IMR-90 (cell line): ENCODE measurements around the gene ACOXL. TPM values are rescaled to one million over a fixed set of nuclear protein-coding genes. Genes with fewer than 3 reads are reported as not detected.

Experiments
- ATAC-seq: fragments of 200-7000 bp; cut with Tn5 transposase; 2 replicates; pipeline ENCODE4 v1.9.1; 2020; ENCODE audit warnings: low read depth, mild to moderate bottlenecking, moderate library complexity
- BruUV-seq: library from RNA; stranded (reverse); fragments of 400-500 nt; replicated peaks from 2 replicates; lab custom pipeline; 2021; lab: Mats Ljungman, UMichigan
- CTCF ChIA-PET: fragments of 300-600 bp; formaldehyde crosslinking; extraction: SDS; loops from one replicate; lab custom pipeline; 2021; ENCODE audit warnings: antibody characterized with exemption; lab: Yijun Ruan, JAX
- POLR2A ChIA-PET: fragments of 300-600 bp; sonication (Branson Sonifier 250); formaldehyde crosslinking; loops from one replicate; lab custom pipeline; 2022; ENCODE audit warnings: antibody characterized with exemption; ENCODE audit not compliant: unreplicated experiment; lab: Charles Lee
- DNase-seq: peaks from one replicate; pipeline ENCODE4 v3.0.0; 2013
- H2AFZ ChIP-seq: replicated peaks from 2 replicates; pipeline ENCODE3; 2013; ENCODE audit warnings: low read length, mild to moderate bottlenecking; ENCODE audit not compliant: poor library complexity
- H2AK5ac ChIP-seq: 2 replicates; pipeline ENCODE4 v1.6.1; 2013; ENCODE audit warnings: low read depth, low read length, inconsistent platforms
- H2AK9ac ChIP-seq: replicated peaks from 2 replicates; pipeline ENCODE3; 2013; ENCODE audit warnings: mild to moderate bottlenecking, low read depth, low read length, moderate library complexity; ENCODE audit not compliant: poor library complexity
- H2BK120ac ChIP-seq: 2 replicates; pipeline ENCODE4 v1.6.1; 2013; ENCODE audit warnings: low read depth, low read length, inconsistent platforms
- H2BK15ac ChIP-seq: 3 replicates; pipeline ENCODE4 v1.6.1; 2013; ENCODE audit warnings: low read depth, low read length, inconsistent platforms
- H2BK20ac ChIP-seq: 2 replicates; pipeline ENCODE4 v1.6.1; 2013; ENCODE audit warnings: low read depth, mild to moderate bottlenecking, inconsistent platforms, low read length, moderate library complexity
- H2BK5ac ChIP-seq: 2 replicates; pipeline ENCODE4 v1.6.1; 2013; ENCODE audit warnings: mild to moderate bottlenecking, low read depth, low read length, inconsistent platforms; ENCODE audit not compliant: poor library complexity, severe bottlenecking
- H3K14ac ChIP-seq: replicated peaks from 2 replicates; pipeline ENCODE4 v1.6.1; 2013; ENCODE audit warnings: low read depth, low read length, inconsistent platforms
- H3K18ac ChIP-seq: 2 replicates; pipeline ENCODE4 v1.6.1; 2013; ENCODE audit warnings: low read depth, low read length, control low read depth
- H3K23ac ChIP-seq: 2 replicates; pipeline ENCODE4 v1.6.1; 2013; ENCODE audit warnings: low read depth, low read length, inconsistent platforms
- H3K27ac ChIP-seq: 2 replicates; pipeline ENCODE4 v1.5.1; 2013; ENCODE audit warnings: mild to moderate bottlenecking, control low read depth, low read length; ENCODE audit not compliant: insufficient read depth
- H3K27me3 ChIP-seq: 2 replicates; pipeline ENCODE4 v1.6.1; 2013; ENCODE audit warnings: low read length; ENCODE audit not compliant: control insufficient read depth, insufficient read depth
- H3K36me3 ChIP-seq: 2 replicates; pipeline ENCODE4 v1.6.1; 2013; ENCODE audit warnings: low read length, mixed read lengths; ENCODE audit not compliant: control insufficient read depth, insufficient read depth
- H3K4ac ChIP-seq: 2 replicates; pipeline ENCODE4 v1.6.1; 2013; ENCODE audit warnings: low read depth, low read length, inconsistent platforms
- H3K4me1 ChIP-seq: 2 replicates; pipeline ENCODE4 v1.6.1; 2013; ENCODE audit warnings: low read length, mixed read lengths; ENCODE audit not compliant: control insufficient read depth, insufficient read depth
- H3K4me2 ChIP-seq: 2 replicates; pipeline ENCODE4 v1.6.1; 2013; ENCODE audit warnings: low read depth, mild to moderate bottlenecking, control low read depth, low read length, moderate library complexity
- H3K4me3 ChIP-seq: 2 replicates; pipeline ENCODE4 v1.5.1; 2013; ENCODE audit warnings: low read depth, mild to moderate bottlenecking, control low read depth, low read length, moderate library complexity; ENCODE audit not compliant: insufficient read depth
- H3K56ac ChIP-seq: 2 replicates; pipeline ENCODE4 v1.6.1; 2013; ENCODE audit warnings: low read length, inconsistent platforms; ENCODE audit not compliant: insufficient read depth; ENCODE audit errors: extremely low read depth
- H3K79me1 ChIP-seq, 2 experiments: 2 replicates each; pipeline ENCODE4 v1.6.1; 2013; ENCODE audit warnings: low read length in 2 of 2, inconsistent platforms in 1 of 2, low read depth in 1 of 2
- H3K9ac ChIP-seq: 2 replicates; pipeline ENCODE4 v1.6.1; 2013; ENCODE audit warnings: low read depth, low read length, control low read depth
- H3K9me1 ChIP-seq: 2 replicates; pipeline ENCODE4 v1.6.1; 2013; ENCODE audit warnings: low read length, inconsistent platforms; ENCODE audit not compliant: insufficient read depth
- H3K9me3 ChIP-seq: 2 replicates; pipeline ENCODE4 v1.6.1; 2013; ENCODE audit warnings: low read length; ENCODE audit not compliant: control insufficient read depth, insufficient read depth
- H4K20me1 ChIP-seq: 2 replicates; pipeline ENCODE4 v1.6.1; 2013; ENCODE audit warnings: low read length, inconsistent platforms; ENCODE audit not compliant: insufficient read depth
- H4K5ac ChIP-seq: 2 replicates; pipeline ENCODE4 v1.6.1; 2013; ENCODE audit warnings: mild to moderate bottlenecking, low read depth, low read length, control low read depth
- H4K8ac ChIP-seq, 2 experiments: 2 replicates each; pipeline ENCODE4 v1.6.1; 2013; ENCODE audit warnings: low read depth in 2 of 2, low read length in 2 of 2, control low read depth in 1 of 2, inconsistent platforms in 1 of 2
- H4K91ac ChIP-seq: 2 replicates; pipeline ENCODE4 v1.6.1; 2013; ENCODE audit warnings: low read depth, low read length, inconsistent platforms; ENCODE audit not compliant: insufficient read depth
- BHLHE40 ChIP-seq: fragments of 150-350 bp; IDR thresholded peaks from 2 replicates; pipeline ENCODE4 v1.6.1; 2016; ENCODE audit warnings: mild to moderate bottlenecking, low read depth, low read length
- FOS ChIP-seq: fragments of 150-350 bp; IDR thresholded peaks from 2 replicates; pipeline ENCODE4 v1.6.1; 2016; ENCODE audit warnings: low read depth, low read length
- NFE2L2 ChIP-seq: fragments of 150-350 bp; IDR thresholded peaks from 2 replicates; pipeline ENCODE4 v1.6.1; 2016; ENCODE audit warnings: low read depth, mild to moderate bottlenecking, low read length
- RFX5 ChIP-seq: IDR thresholded peaks from 2 replicates; pipeline ENCODE4 v1.8.0; 2012; ENCODE audit warnings: low read depth, mild to moderate bottlenecking, low read length, moderate library complexity
- WGBS, 2 experiments: methylation state at CpG; one replicate each; pipeline versions ENCODE4 v1.1.5 to v1.1.7; 2013; ENCODE audit warnings: missing lambda C conversion rate in 2 of 2; ENCODE audit not compliant: insufficient read length in 1 of 2; ENCODE audit errors: extremely low coverage in 2 of 2; 5-methylcytosine and 5-hydroxymethylcytosine counted together
- dilution Hi-C: fragments of 300-500 bp; cut with HindIII; formaldehyde crosslinking; loops from one replicate; pipeline ENCODE4 v1.14.3; 2018; ENCODE audit warnings: low sequenced_read_pairs; ENCODE audit not compliant: unreplicated experiment
- in situ Hi-C: fragments of 300-500 bp; cut with MboI; formaldehyde crosslinking; loops from 3 replicates; pipeline ENCODE4 v1.14.3; 2019; ENCODE audit warnings: low sequenced_read_pairs, inconsistent platforms, mixed read lengths
- intact Hi-C: fragments of 100-400 bp; cut with micrococcal nuclease; formaldehyde crosslinking; loops from 2 replicates; pipeline ENCODE4 v1.10.0; 2022
- polyA plus RNA-seq, 3 experiments: library from polyadenylated mRNA; depleted of rRNA; stranded (reverse); fragments of >200 nt; gene quantifications; 2 replicates each; pipeline ENCODE4 v1.2.3, GENCODE V29; 2012; ENCODE audit warnings: low replicate concordance in 1 of 3
- total RNA-seq: library from RNA; depleted of rRNA; stranded (reverse); fragments of >200 nt; gene quantifications from 2 replicates; pipeline ENCODE4 v1.2.3, GENCODE V29; 2012
- TF ChIP-seq, protein P1 (sequence below): fragments of 150-350 bp; IDR thresholded peaks from 2 replicates; pipeline ENCODE4 v1.6.1; 2016; ENCODE audit warnings: low read depth, mild to moderate bottlenecking, low read length, moderate library complexity, borderline replicate concordance

ACOXL gene
- total and polyA plus RNA-seq, 2 of the 4 experiments (the other 2 are of a cell fraction), result not detected

DNA sequence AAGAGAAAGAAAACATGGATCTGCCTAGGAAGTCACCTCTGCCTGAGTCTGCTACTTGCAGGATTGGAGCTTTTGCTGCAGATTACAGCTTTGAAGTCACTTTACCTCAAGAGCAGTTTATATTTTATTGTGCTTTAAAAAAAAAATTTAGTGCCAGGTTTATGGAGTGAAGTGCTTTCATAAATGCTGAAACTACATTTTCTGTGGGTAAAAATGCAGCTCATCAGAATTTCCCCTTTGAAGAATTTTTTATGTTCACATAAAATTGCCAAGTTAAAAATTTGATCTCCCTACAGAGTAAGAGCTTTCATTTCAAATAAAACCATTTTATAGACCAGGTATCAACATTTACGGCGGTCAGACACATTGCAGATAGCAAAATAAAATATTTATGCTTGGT lies 413.6 kb downstream of the ACOXL start:
- intact Hi-C loops, result loop anchor here (5.0 kb wide), 1 partner anchor 61 kb away; no protein-coding TSS in a partner anchor

More for the DNA sequence above, 413.6 kb downstream of the ACOXL start:
- dilution Hi-C loops (no loop called here), in situ Hi-C loops (no loop called here)
- H3K9me3 ChIP-seq, result no peaks in the 10 kb centered on the region
- H4K8ac ChIP-seq, result no peak overlapping the region
- H3K36me3 ChIP-seq, result peaks cover 2% of the 10 kb centered on the region
- H3K27me3 ChIP-seq, result no peaks in the 10 kb centered on the region; the same call in 1 of the 2 replicates
- H2BK120ac ChIP-seq, result no peak overlapping the region
- H3K14ac ChIP-seq, result no peak overlapping the region
- POLR2A ChIA-PET, result no interaction called here
- no peak overlapping the region for H2BK15ac ChIP-seq
- H3K27ac ChIP-seq, result no peak overlapping the region
- no peak overlapping the region for H3K4me3 ChIP-seq
- CTCF ChIA-PET, result no interaction called here
- no peak overlapping the region for H4K91ac ChIP-seq
- DNase-seq (no peak), ATAC-seq (no peak)
- H2BK20ac ChIP-seq, result no peak overlapping the region
- H2AK9ac ChIP-seq, result no peak overlapping the region
- no peaks in the 10 kb centered on the region for H3K79me1 ChIP-seq
- TF ChIP-seq BHLHE40 (no peak), FOS (no peak), RFX5 (no peak), NFE2L2 (no peak)
- TF ChIP-seq, protein P1, sequence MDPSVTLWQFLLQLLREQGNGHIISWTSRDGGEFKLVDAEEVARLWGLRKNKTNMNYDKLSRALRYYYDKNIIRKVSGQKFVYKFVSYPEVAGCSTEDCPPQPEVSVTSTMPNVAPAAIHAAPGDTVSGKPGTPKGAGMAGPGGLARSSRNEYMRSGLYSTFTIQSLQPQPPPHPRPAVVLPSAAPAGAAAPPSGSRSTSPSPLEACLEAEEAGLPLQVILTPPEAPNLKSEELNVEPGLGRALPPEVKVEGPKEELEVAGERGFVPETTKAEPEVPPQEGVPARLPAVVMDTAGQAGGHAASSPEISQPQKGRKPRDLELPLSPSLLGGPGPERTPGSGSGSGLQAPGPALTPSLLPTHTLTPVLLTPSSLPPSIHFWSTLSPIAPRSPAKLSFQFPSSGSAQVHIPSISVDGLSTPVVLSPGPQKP, result no peak
- no peak overlapping the region for H4K5ac ChIP-seq
- H4K20me1 ChIP-seq, result peaks cover 3% of the 10 kb centered on the region; the same call in 1 of the 2 replicates
- H2AFZ ChIP-seq, result no peak overlapping the region
- WGBS, 2 experiments, result no CpG with 5 or more reads among the region's 2 CpGs
- H3K18ac ChIP-seq, result no peak overlapping the region
- H2AK5ac ChIP-seq, result no peak overlapping the region
- H3K56ac ChIP-seq, result no peak overlapping the region
- H2BK5ac ChIP-seq, result no peak overlapping the region
- no peak overlapping the region for H3K9ac ChIP-seq
- no peak overlapping the region for H3K4me2 ChIP-seq
- H3K23ac ChIP-seq, result no peak overlapping the region
- H3K9me1 ChIP-seq, result no peaks in the 10 kb centered on the region
- no peaks in the 10 kb centered on the region for H3K4me1 ChIP-seq
- BruUV-seq, result no TSS peak
- no peak overlapping the region for H3K4ac ChIP-seq
